IMR-90 (cell line): Measurements from ENCODE around the gene RNU6-1. TPM values are rescaled to one million over a fixed set of nuclear protein-coding genes. Genes with fewer than 3 reads are reported as not detected.

ENCODE experiments used
- ATAC-seq: fragments of 200-7000 bp; cut with Tn5 transposase; 2 replicates; pipeline ENCODE4 v1.9.1; 2020; ENCODE audit warnings: low read depth, mild to moderate bottlenecking, moderate library complexity
- BruUV-seq: library from RNA; stranded (reverse); fragments of 400-500 nt; replicated peaks from 2 replicates; lab custom pipeline; 2021; lab: Mats Ljungman, UMichigan
- CTCF ChIA-PET: fragments of 300-600 bp; formaldehyde crosslinking; extraction: SDS; loops from one replicate; lab custom pipeline; 2021; ENCODE audit warnings: antibody characterized with exemption; lab: Yijun Ruan, JAX
- POLR2A ChIA-PET: fragments of 300-600 bp; sonication (Branson Sonifier 250); formaldehyde crosslinking; loops from one replicate; lab custom pipeline; 2022; ENCODE audit warnings: antibody characterized with exemption; ENCODE audit not compliant: unreplicated experiment; lab: Charles Lee
- DNase-seq: peaks from one replicate; pipeline ENCODE4 v3.0.0; 2013
- H2AFZ ChIP-seq: replicated peaks from 2 replicates; pipeline ENCODE3; 2013; ENCODE audit warnings: low read length, mild to moderate bottlenecking; ENCODE audit not compliant: poor library complexity
- H2AK5ac ChIP-seq: 2 replicates; pipeline ENCODE4 v1.6.1; 2013; ENCODE audit warnings: low read depth, low read length, inconsistent platforms
- H2AK9ac ChIP-seq: replicated peaks from 2 replicates; pipeline ENCODE3; 2013; ENCODE audit warnings: mild to moderate bottlenecking, low read depth, low read length, moderate library complexity; ENCODE audit not compliant: poor library complexity
- H2BK120ac ChIP-seq: 2 replicates; pipeline ENCODE4 v1.6.1; 2013; ENCODE audit warnings: low read depth, low read length, inconsistent platforms
- H2BK15ac ChIP-seq: 3 replicates; pipeline ENCODE4 v1.6.1; 2013; ENCODE audit warnings: low read depth, low read length, inconsistent platforms
- H2BK20ac ChIP-seq: 2 replicates; pipeline ENCODE4 v1.6.1; 2013; ENCODE audit warnings: low read depth, mild to moderate bottlenecking, inconsistent platforms, low read length, moderate library complexity
- H2BK5ac ChIP-seq: 2 replicates; pipeline ENCODE4 v1.6.1; 2013; ENCODE audit warnings: mild to moderate bottlenecking, low read depth, low read length, inconsistent platforms; ENCODE audit not compliant: poor library complexity, severe bottlenecking
- H3K14ac ChIP-seq: replicated peaks from 2 replicates; pipeline ENCODE4 v1.6.1; 2013; ENCODE audit warnings: low read depth, low read length, inconsistent platforms
- H3K18ac ChIP-seq: 2 replicates; pipeline ENCODE4 v1.6.1; 2013; ENCODE audit warnings: low read depth, low read length, control low read depth
- H3K23ac ChIP-seq: 2 replicates; pipeline ENCODE4 v1.6.1; 2013; ENCODE audit warnings: low read depth, low read length, inconsistent platforms
- H3K27ac ChIP-seq: 2 replicates; pipeline ENCODE4 v1.5.1; 2013; ENCODE audit warnings: mild to moderate bottlenecking, control low read depth, low read length; ENCODE audit not compliant: insufficient read depth
- H3K27me3 ChIP-seq: 2 replicates; pipeline ENCODE4 v1.6.1; 2013; ENCODE audit warnings: low read length; ENCODE audit not compliant: control insufficient read depth, insufficient read depth
- H3K36me3 ChIP-seq: 2 replicates; pipeline ENCODE4 v1.6.1; 2013; ENCODE audit warnings: low read length, mixed read lengths; ENCODE audit not compliant: control insufficient read depth, insufficient read depth
- H3K4ac ChIP-seq: 2 replicates; pipeline ENCODE4 v1.6.1; 2013; ENCODE audit warnings: low read depth, low read length, inconsistent platforms
- H3K4me1 ChIP-seq: 2 replicates; pipeline ENCODE4 v1.6.1; 2013; ENCODE audit warnings: low read length, mixed read lengths; ENCODE audit not compliant: control insufficient read depth, insufficient read depth
- H3K4me2 ChIP-seq: 2 replicates; pipeline ENCODE4 v1.6.1; 2013; ENCODE audit warnings: low read depth, mild to moderate bottlenecking, control low read depth, low read length, moderate library complexity
- H3K4me3 ChIP-seq: 2 replicates; pipeline ENCODE4 v1.5.1; 2013; ENCODE audit warnings: low read depth, mild to moderate bottlenecking, control low read depth, low read length, moderate library complexity; ENCODE audit not compliant: insufficient read depth
- H3K56ac ChIP-seq: 2 replicates; pipeline ENCODE4 v1.6.1; 2013; ENCODE audit warnings: low read length, inconsistent platforms; ENCODE audit not compliant: insufficient read depth; ENCODE audit errors: extremely low read depth
- H3K79me1 ChIP-seq, 2 experiments: 2 replicates each; pipeline ENCODE4 v1.6.1; 2013; ENCODE audit warnings: low read length in 2 of 2, inconsistent platforms in 1 of 2, low read depth in 1 of 2
- H3K9ac ChIP-seq: 2 replicates; pipeline ENCODE4 v1.6.1; 2013; ENCODE audit warnings: low read depth, low read length, control low read depth
- H3K9me1 ChIP-seq: 2 replicates; pipeline ENCODE4 v1.6.1; 2013; ENCODE audit warnings: low read length, inconsistent platforms; ENCODE audit not compliant: insufficient read depth
- H3K9me3 ChIP-seq: 2 replicates; pipeline ENCODE4 v1.6.1; 2013; ENCODE audit warnings: low read length; ENCODE audit not compliant: control insufficient read depth, insufficient read depth
- H4K20me1 ChIP-seq: 2 replicates; pipeline ENCODE4 v1.6.1; 2013; ENCODE audit warnings: low read length, inconsistent platforms; ENCODE audit not compliant: insufficient read depth
- H4K5ac ChIP-seq: 2 replicates; pipeline ENCODE4 v1.6.1; 2013; ENCODE audit warnings: mild to moderate bottlenecking, low read depth, low read length, control low read depth
- H4K8ac ChIP-seq, 2 experiments: 2 replicates each; pipeline ENCODE4 v1.6.1; 2013; ENCODE audit warnings: low read depth in 2 of 2, low read length in 2 of 2, control low read depth in 1 of 2, inconsistent platforms in 1 of 2
- H4K91ac ChIP-seq: 2 replicates; pipeline ENCODE4 v1.6.1; 2013; ENCODE audit warnings: low read depth, low read length, inconsistent platforms; ENCODE audit not compliant: insufficient read depth
- BHLHE40 ChIP-seq: fragments of 150-350 bp; IDR thresholded peaks from 2 replicates; pipeline ENCODE4 v1.6.1; 2016; ENCODE audit warnings: mild to moderate bottlenecking, low read depth, low read length
- ELK1 ChIP-seq: fragments of 150-350 bp; IDR thresholded peaks from 2 replicates; pipeline ENCODE4 v1.6.1; 2016; ENCODE audit warnings: low read depth, mild to moderate bottlenecking, low read length, moderate library complexity, borderline replicate concordance
- MAFK ChIP-seq: IDR thresholded peaks from 2 replicates; pipeline ENCODE4 v1.6.1; 2012; ENCODE audit warnings: low read depth, low read length, improper control_type of control experiment
- MXI1 ChIP-seq: IDR thresholded peaks from 2 replicates; pipeline ENCODE4 v1.6.1; 2012; ENCODE audit warnings: low read depth, mild to moderate bottlenecking, low read length, moderate library complexity, borderline replicate concordance
- POLR2A ChIP-seq: IDR thresholded peaks from 2 replicates; pipeline ENCODE4 v1.6.1; 2012; ENCODE audit warnings: mild to moderate bottlenecking, low read depth, low read length
- RCOR1 ChIP-seq: IDR thresholded peaks from 2 replicates; pipeline ENCODE4 v1.6.1; 2012; ENCODE audit warnings: mild to moderate bottlenecking, low read length, improper control_type of control experiment; ENCODE audit not compliant: insufficient replicate concordance
- WGBS, 2 experiments: methylation state at CpG; one replicate each; pipeline versions ENCODE4 v1.1.5 to v1.1.7; 2013; ENCODE audit warnings: missing lambda C conversion rate in 2 of 2; ENCODE audit not compliant: insufficient read length in 1 of 2; ENCODE audit errors: extremely low coverage in 2 of 2; 5-methylcytosine and 5-hydroxymethylcytosine counted together
- dilution Hi-C: fragments of 300-500 bp; cut with HindIII; formaldehyde crosslinking; loops from one replicate; pipeline ENCODE4 v1.14.3; 2018; ENCODE audit warnings: low sequenced_read_pairs; ENCODE audit not compliant: unreplicated experiment
- in situ Hi-C: fragments of 300-500 bp; cut with MboI; formaldehyde crosslinking; loops from 3 replicates; pipeline ENCODE4 v1.14.3; 2019; ENCODE audit warnings: low sequenced_read_pairs, inconsistent platforms, mixed read lengths
- intact Hi-C: fragments of 100-400 bp; cut with micrococcal nuclease; formaldehyde crosslinking; loops from 2 replicates; pipeline ENCODE4 v1.10.0; 2022
- polyA plus RNA-seq, 3 experiments: library from polyadenylated mRNA; depleted of rRNA; stranded (reverse); fragments of >200 nt; gene quantifications; 2 replicates each; pipeline ENCODE4 v1.2.3, GENCODE V29; 2012; ENCODE audit warnings: low replicate concordance in 1 of 3
- total RNA-seq: library from RNA; depleted of rRNA; stranded (reverse); fragments of >200 nt; gene quantifications from 2 replicates; pipeline ENCODE4 v1.2.3, GENCODE V29; 2012

RNU6-1 gene
- total and polyA plus RNA-seq, 2 of the 4 experiments (the other 2 are of a cell fraction): not detected

- Histone ChIP-seq H3K23ac (no peak overlapping the region), H3K4me2 (no peak overlapping the region), H2AK9ac (no peak overlapping the region), H3K56ac (no peak overlapping the region), H2AFZ (no peak overlapping the region), H2BK20ac (no peak overlapping the region), H4K8ac (no peak overlapping the region), H3K79me1 (no peaks in the 10 kb centered on the region), H4K5ac (no peak overlapping the region), H3K4me1 (0 out of 2 replicates have a peak, but pooled peaks cover 2% of the 10 kb centered on the region), H2BK5ac (no peak overlapping the region), H3K27me3 (peaks cover 8% of the 10 kb centered on the region), H3K9me3 (no peaks in the 10 kb centered on the region), H3K36me3 (no peaks in the 10 kb centered on the region), H4K20me1 (no peaks in the 10 kb centered on the region), H2AK5ac (no peak overlapping the region), H3K18ac (no peak overlapping the region), H3K4me3 (no peak overlapping the region), H3K9me1 (no peaks in the 10 kb centered on the region), H4K91ac (no peak overlapping the region), H3K4ac (no peak overlapping the region), H2BK120ac (no peak overlapping the region), H3K27ac (no peak overlapping the region), H3K9ac (no peak overlapping the region), H3K14ac (no peak overlapping the region), H2BK15ac (no peak overlapping the region)
- TF ChIP-seq ELK1: no peak
- no peak for TF ChIP-seq MAFK
- no peak for TF ChIP-seq RCOR1
- TF ChIP-seq BHLHE40: no peak
- no peak for TF ChIP-seq POLR2A
- TF ChIP-seq MXI1: no peak
- no peak for ATAC-seq
- POLR2A ChIA-PET: no interaction called here
- in situ Hi-C loops: no loop called here
- BruUV-seq: no TSS peak
- WGBS, 2 experiments: no CpG with 5 or more reads among the region's 11 CpGs
- CTCF ChIA-PET: interaction anchor here (0.6 kb wide), 2 partner anchors 213 to 291 kb away, joined by 3 to 4 read pairs; no protein-coding TSS in a partner anchor
- intact Hi-C loops: loop anchor here (5.0 kb wide), 1 partner anchor 88 kb away; no protein-coding TSS in a partner anchor
- no peak for DNase-seq
- dilution Hi-C loops: no loop called here
These were observed 39.7 kb upstream of the RNU6-1 start for GRCh38 chr15:67879440-67880129.
